ENCODE measurements around the gene MAP3K9. TPM values are rescaled to one million over a fixed set of nuclear protein-coding genes. Genes with fewer than 3 reads are reported as not detected.

MAP3K9 gene
- total and polyA plus RNA-seq, 2 of the 8 experiments (the other 6 are each of a cell fraction or from before 2014, with no cell fraction given) = 9.8 to 24.7 TPM

DNA sequence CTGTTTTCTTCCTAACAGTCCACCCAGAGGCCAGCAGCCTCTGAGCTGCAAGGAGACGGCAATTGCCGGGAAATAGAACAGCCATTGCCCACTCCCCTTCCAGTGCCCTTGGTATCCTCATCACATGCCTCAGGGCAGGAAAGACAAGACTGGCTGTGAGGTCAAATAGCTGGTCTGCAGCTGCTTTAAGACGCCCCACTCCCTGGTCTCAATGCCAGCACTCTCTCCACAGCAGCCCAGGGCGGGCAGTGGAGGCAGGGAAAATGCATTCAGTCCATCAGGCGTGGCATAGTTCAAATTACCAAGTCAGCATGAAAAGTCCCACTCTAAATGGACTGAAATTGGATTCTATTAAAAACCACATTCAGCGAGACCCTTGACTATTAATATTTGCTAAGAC lies 132.0 kb downstream of the MAP3K9 start:
- TF ChIP-seq, protein P1, sequence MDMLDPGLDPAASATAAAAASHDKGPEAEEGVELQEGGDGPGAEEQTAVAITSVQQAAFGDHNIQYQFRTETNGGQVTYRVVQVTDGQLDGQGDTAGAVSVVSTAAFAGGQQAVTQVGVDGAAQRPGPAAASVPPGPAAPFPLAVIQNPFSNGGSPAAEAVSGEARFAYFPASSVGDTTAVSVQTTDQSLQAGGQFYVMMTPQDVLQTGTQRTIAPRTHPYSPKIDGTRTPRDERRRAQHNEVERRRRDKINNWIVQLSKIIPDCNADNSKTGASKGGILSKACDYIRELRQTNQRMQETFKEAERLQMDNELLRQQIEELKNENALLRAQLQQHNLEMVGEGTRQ (IDR thresholded peaks at IDR 0.05; ENCODE audit: low read length) = no peak
- TF ChIP-seq, protein P2, sequence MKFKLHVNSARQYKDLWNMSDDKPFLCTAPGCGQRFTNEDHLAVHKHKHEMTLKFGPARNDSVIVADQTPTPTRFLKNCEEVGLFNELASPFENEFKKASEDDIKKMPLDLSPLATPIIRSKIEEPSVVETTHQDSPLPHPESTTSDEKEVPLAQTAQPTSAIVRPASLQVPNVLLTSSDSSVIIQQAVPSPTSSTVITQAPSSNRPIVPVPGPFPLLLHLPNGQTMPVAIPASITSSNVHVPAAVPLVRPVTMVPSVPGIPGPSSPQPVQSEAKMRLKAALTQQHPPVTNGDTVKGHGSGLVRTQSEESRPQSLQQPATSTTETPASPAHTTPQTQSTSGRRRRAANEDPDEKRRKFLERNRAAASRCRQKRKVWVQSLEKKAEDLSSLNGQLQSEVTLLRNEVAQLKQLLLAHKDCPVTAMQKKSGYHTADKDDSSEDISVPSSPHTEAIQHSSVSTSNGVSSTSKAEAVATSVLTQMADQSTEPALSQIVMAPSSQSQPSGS (IDR thresholded peaks at IDR 0.05; ENCODE audit: low read length) = no peak
- TF ChIP-seq SAP30 (IDR thresholded peaks at IDR 0.05; ENCODE audit: insufficient read depth, insufficient replicate concordance, low read length) = no peak
- TF ChIP-seq YY1 (IDR thresholded peaks at IDR 0.05; ENCODE audit: low read depth, low read length) = no peak
- no peak for TF ChIP-seq NANOG (IDR thresholded peaks at IDR 0.05; ENCODE audit: insufficient read depth, low read depth, low read length, poor library complexity, severe bottlenecking)
- TF ChIP-seq RNF2 (IDR thresholded peaks at IDR 0.05; ENCODE audit: borderline replicate concordance, low read depth, low read length, missing control alignments, poor library complexity, severe bottlenecking) = no peak
- peak; percentile 42; the same call in 1 of the 2 replicates for TF ChIP-seq POLR2AphosphoS5 (IDR thresholded peaks at IDR 0.05; ENCODE audit: low read depth, low read length)
- TF ChIP-seq FOSL1 (IDR thresholded peaks at IDR 0.05; ENCODE audit: insufficient read depth, low read depth, low read length) = no peak
- Histone ChIP-seq H3K18ac (ENCODE audit: extremely low read depth, low read length) (no peak overlapping the region), H3K4me2 (ENCODE audit: insufficient read depth in 1 of 2, low read depth in 2 of 2, low read length in 2 of 2) (no peak overlapping the region), H2BK15ac (ENCODE audit: low read length) (no peak overlapping the region), H3K36me3 (ENCODE audit: control insufficient read depth in 2 of 4, insufficient read depth in 4 of 4, low read length in 3 of 4) (peaks cover 3 to 18% (median 7%) of the 10 kb centered on the region in 4 experiments; a peak in 5 of 8 replicates), H3K23ac (ENCODE audit: insufficient read length) (no peak overlapping the region), H4K8ac (ENCODE audit: extremely low read depth, insufficient read depth, low read length) (no peak overlapping the region), H4K91ac (replicated peaks; ENCODE audit: insufficient read length, low read length) (no peak overlapping the region), H2BK120ac (replicated peaks; ENCODE audit: low read depth, low read length) (no peak overlapping the region), H4K20me1 (replicated peaks in 1 of 2; ENCODE audit: control insufficient read depth in 1 of 2, insufficient read depth in 2 of 2, low read length in 2 of 2) (no peaks in the 10 kb centered on the region), H3K27ac (ENCODE audit: low read depth, low read length) (no peak overlapping the region), H2BK12ac (ENCODE audit: low read depth, low read length) (no peak overlapping the region), H3K79me2 (ENCODE audit: control insufficient read depth in 1 of 2, insufficient read depth in 2 of 2, low read length in 2 of 2) (no peaks in the 10 kb centered on the region), H3K79me1 (ENCODE audit: low read depth, low read length) (no peaks in the 10 kb centered on the region), H3K9me3 (ENCODE audit: insufficient read depth in 2 of 2, low read depth in 1 of 2, low read length in 1 of 2) (no peaks in the 10 kb centered on the region), H3K4me1 (replicated peaks in 1 of 4; ENCODE audit: control insufficient read depth in 3 of 4, insufficient read depth in 4 of 4, low read length in 3 of 4) (no peaks in the 10 kb centered on the region), H3K4ac (replicated peaks; ENCODE audit: insufficient read length, low read depth, low read length) (no peak overlapping the region), H3K27me3 (replicated peaks in 1 of 4; ENCODE audit: control insufficient read depth in 3 of 4, extremely low read depth in 1 of 4, insufficient read depth in 3 of 4, low read length in 3 of 4) (no peaks in the 10 kb centered on the region; a peak in 1 of 7 replicates), H2BK5ac (ENCODE audit: low read depth, low read length) (no peak overlapping the region), H3K9ac (replicated peaks in 1 of 4; ENCODE audit: extremely low read depth in 1 of 4, low read depth in 3 of 4, low read length in 3 of 4) (no peak overlapping the region), H3K4me3 (ENCODE audit: extremely low read depth in 1 of 4, insufficient read depth in 2 of 4, low read depth in 3 of 4, low read length in 4 of 4) (no peak overlapping the region), H2AK5ac (ENCODE audit: low read depth, low read length) (no peak overlapping the region), H3K23me2 (ENCODE audit: low read depth, low read length) (no peaks in the 10 kb centered on the region), H4K5ac (ENCODE audit: insufficient read length, low read depth, low read length) (no peak overlapping the region), H2AFZ (ENCODE audit: low read length) (no peak overlapping the region), H2BK20ac (ENCODE audit: low read length) (no peak overlapping the region), H3K56ac (replicated peaks; ENCODE audit: insufficient read length, low read depth, low read length) (no peak overlapping the region), H3K14ac (ENCODE audit: insufficient read length) (no peak overlapping the region)
- WGBS, 2 experiments (ENCODE audit: extremely low coverage in 1 of 2, insufficient coverage in 1 of 2, insufficient read length in 1 of 2, insufficient replicate concordance in 2 of 2, low coverage in 1 of 2, low lambda C conversion rate in 2 of 2, missing lambda C conversion rate in 1 of 2) = 87% methylated on average over 6 of the region's 6 CpGs; no CpG with 5 or more reads in 1 of the 2 experiments
- DNase-seq (ENCODE audit: low read depth in 1 of 2, low spot score in 2 of 2) (no peak), FAIRE-seq (no peak)
- CTCF ChIA-PET (ENCODE audit: partially characterized antibody) = interaction anchor here (0.7 to 1.8 kb wide), 9 partner anchors 8 to 205 kb away, joined by 3 to 6 read pairs (median 4); no protein-coding TSS in a partner anchor
- POLR2A ChIA-PET (ENCODE audit: partially characterized antibody) = interaction anchor here (0.6 to 1.7 kb wide), 7 partner anchors 10 to 329 kb away, joined by 3 to 7 read pairs (median 4); no protein-coding TSS in a partner anchor

Measured in H1 (cell line).